ENCODE results near the gene FAM193B. TPM values are rescaled to one million over a fixed set of nuclear protein-coding genes. Genes with fewer than 3 reads are reported as not detected.
A peak's percentile ranks its signal among the peaks of the same experiment; 100 is the strongest.

Gene FAM193B
- total RNA-seq, 6 experiments from 2014 or later = 22.1 to 55.4 (median 39.2) TPM

DNA sequence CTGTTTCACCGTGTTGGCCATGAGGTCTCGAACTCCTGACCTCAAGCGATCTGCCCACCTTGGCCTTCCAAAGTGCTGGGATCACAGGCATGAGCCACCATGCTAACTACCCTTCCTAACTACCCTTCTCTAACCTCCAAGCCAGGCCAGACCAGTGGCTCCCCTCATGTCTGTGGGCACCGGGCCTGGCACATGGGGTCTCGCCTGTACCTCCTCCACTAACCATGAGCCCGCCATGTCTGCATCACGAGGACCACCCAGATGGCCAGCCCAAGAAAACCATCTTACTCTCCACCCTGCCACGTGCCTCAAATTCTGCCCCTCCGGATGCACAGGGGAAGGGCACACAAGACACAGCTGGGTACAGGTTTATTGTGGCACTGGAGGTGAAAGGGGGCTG, 71.3 kb downstream of the FAM193B start:
- Histone ChIP-seq H3K36me3 (no peaks in the 10 kb centered on the region), H3K27ac (no peak overlapping the region), H3K27me3 (no peaks in the 10 kb centered on the region), H3K4me1 (peaks cover 0 to 17% (median 8%) of the 10 kb centered on the region in 4 donors), H3K9me3 (no peaks in the 10 kb centered on the region), H3K4me3 (no peak overlapping the region)
- ATAC-seq (no peak), DNase-seq (no peak)
- 91% methylated on average over 6 of the region's 9 CpGs for WGBS (ENCODE audit: insufficient coverage, low coverage, low lambda C conversion rate, missing lambda C conversion rate)
- intact Hi-C loops (cut with DNase I) = no loop called here
- TF ChIP-seq POLR2A (IDR thresholded peaks at IDR 0.05) = no peak
- TF ChIP-seq, protein P1, sequence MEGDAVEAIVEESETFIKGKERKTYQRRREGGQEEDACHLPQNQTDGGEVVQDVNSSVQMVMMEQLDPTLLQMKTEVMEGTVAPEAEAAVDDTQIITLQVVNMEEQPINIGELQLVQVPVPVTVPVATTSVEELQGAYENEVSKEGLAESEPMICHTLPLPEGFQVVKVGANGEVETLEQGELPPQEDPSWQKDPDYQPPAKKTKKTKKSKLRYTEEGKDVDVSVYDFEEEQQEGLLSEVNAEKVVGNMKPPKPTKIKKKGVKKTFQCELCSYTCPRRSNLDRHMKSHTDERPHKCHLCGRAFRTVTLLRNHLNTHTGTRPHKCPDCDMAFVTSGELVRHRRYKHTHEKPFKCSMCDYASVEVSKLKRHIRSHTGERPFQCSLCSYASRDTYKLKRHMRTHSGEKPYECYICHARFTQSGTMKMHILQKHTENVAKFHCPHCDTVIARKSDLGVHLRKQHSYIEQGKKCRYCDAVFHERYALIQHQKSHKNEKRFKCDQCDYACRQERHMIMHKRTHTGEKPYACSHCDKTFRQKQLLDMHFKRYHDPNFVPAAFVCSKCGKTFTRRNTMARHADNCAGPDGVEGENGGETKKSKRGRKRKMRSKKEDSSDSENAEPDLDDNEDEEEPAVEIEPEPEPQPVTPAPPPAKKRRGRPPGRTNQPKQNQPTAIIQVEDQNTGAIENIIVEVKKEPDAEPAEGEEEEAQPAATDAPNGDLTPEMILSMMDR (IDR thresholded peaks at IDR 0.05) = no peak

DNA sequence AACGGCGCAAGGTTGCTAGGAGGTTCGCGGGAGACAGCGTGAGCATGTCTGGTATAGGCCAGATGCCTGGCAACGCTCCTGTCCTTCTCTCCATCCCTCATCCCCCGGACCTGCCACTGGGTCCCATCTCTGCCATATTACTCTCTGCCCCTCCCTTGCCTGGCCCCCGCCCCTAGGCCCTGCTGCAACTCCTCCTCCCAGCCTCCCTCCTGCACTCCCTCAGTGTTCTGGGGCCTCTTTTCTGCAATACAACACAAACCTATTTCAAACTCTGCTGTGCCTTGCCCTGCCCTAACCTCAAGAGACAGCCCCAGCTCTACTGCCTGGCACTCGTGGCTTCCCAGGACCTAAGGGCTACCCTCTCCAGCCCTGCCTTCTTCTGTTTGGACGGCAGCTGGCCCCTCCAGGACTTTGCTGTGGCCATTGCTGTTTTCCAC, 72.0 kb downstream of the FAM193B start:
- WGBS (ENCODE audit: insufficient coverage, low coverage, low lambda C conversion rate, missing lambda C conversion rate) = 91% methylated on average over 10 of the region's 10 CpGs
- intact Hi-C loops (cut with DNase I) = no loop called here
- TF ChIP-seq, protein P1 (IDR thresholded peaks at IDR 0.05) = no peak
- no peak for TF ChIP-seq POLR2A (IDR thresholded peaks at IDR 0.05)

DNA sequence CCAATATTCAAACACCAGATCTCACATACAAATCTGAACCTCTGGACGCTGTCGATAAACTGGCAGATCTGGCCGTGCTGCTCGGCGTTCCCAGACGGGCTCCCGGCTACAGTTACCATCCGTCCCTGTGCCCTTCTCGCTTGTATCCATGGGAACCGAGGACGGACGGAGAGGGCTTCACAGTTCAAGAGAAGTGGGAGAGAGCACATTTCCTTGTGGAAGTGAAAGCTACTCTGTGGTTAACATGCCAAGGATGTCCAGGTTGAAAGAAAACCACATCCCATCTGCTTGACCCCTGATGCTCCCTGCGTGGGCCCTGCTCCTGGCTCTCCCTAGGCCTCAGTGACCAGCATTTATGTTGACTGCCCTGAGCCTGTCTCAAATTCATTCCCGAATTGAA, 74.6 kb downstream of the FAM193B start:
- WGBS (ENCODE audit: insufficient coverage, low coverage, low lambda C conversion rate, missing lambda C conversion rate) = 35% methylated on average over 13 of the region's 14 CpGs
- TF ChIP-seq POLR2A (IDR thresholded peaks at IDR 0.05) = no peak
- TF ChIP-seq, protein P1 (IDR thresholded peaks at IDR 0.05) = no peak
- peaks cover 0 to 17% (median 8%) of the 10 kb centered on the region in 4 donors for H3K4me1 ChIP-seq
- DNase-seq (no peak), ATAC-seq (peak; percentile 27 to 47 (median 36))
- peak overlapping the region in 1 of 3 donors; percentile 32 for H3K27ac ChIP-seq
- H3K4me3 ChIP-seq = no peak overlapping the region
- intact Hi-C loops (cut with DNase I) = no loop called here
- no peaks in the 10 kb centered on the region for H3K27me3 ChIP-seq
- H3K36me3 ChIP-seq = no peaks in the 10 kb centered on the region
- no peaks in the 10 kb centered on the region for H3K9me3 ChIP-seq

More for the DNA sequence above, 72.0 kb downstream of the FAM193B start:
- no peaks in the 10 kb centered on the region for H3K27me3 ChIP-seq
- no peak overlapping the region for H3K27ac ChIP-seq
- peaks cover 0 to 17% (median 8%) of the 10 kb centered on the region in 4 donors for H3K4me1 ChIP-seq
- H3K9me3 ChIP-seq = no peaks in the 10 kb centered on the region
- no peaks in the 10 kb centered on the region for H3K36me3 ChIP-seq
- ATAC-seq (no peak), DNase-seq (no peak)
- H3K4me3 ChIP-seq = no peak overlapping the region

DNA sequence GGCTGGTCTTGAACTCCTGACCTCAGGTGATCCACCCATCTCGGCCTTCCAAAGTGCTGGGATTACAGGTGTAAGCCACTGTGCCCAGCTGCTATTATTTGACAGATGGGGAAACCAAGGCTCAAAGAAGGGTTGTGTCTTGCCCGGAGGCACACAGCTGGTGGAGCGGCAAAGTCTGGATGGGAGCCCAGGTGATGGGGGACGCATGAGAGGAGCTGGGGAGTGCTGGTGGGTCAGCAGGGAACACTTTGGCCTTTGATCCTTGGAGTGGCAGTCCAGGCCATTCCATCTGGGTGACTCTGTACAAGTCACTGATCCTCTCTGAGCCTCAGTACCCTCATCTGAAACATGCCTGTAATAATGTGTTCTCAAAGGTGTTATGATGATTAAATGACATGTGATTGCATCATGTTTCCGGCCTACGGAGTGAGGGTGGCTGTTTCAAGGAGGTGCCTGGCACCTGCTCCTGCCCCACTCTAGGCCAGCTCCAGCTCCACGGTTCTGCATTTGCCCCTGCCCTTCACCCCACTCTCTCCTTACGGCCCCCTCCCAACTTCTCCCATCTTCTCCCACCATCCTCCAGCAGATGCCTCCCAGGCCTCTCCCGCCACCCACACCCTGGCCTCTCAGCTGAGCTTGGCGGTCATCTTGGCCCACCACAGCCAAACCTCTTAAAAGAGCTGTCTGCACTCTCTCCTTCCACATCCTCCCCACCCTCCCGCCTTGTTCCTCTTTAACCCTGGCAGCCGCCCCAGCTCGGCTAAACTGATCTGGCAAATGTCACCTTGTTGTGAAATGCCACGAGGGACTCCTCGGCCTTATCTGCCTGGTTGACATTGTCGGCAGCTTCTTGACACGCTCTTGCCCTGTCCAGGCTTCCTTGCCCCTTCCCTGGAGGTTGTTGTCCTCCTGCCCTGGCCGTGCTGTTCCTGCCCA, 75.4 kb downstream of the FAM193B start:
- peak; percentile 80 to 93 (median 88) for ATAC-seq
- intact Hi-C loops (cut with DNase I) = no loop called here
- H3K9me3 ChIP-seq = no peaks in the 10 kb centered on the region
- H3K4me3 ChIP-seq = no peak overlapping the region
- DNase-seq = peak; percentile 77 to 87 (median 85)
- TF ChIP-seq, protein P1 (IDR thresholded peaks at IDR 0.05) = no peak
- TF ChIP-seq POLR2A (IDR thresholded peaks at IDR 0.05) = no peak
- peaks cover 0 to 17% (median 8%) of the 10 kb centered on the region in 4 donors for H3K4me1 ChIP-seq
- 22% methylated on average over 17 of the region's 18 CpGs for WGBS (ENCODE audit: insufficient coverage, low coverage, low lambda C conversion rate, missing lambda C conversion rate)
- H3K36me3 ChIP-seq = no peaks in the 10 kb centered on the region
- no peaks in the 10 kb centered on the region for H3K27me3 ChIP-seq
- peak overlapping the region in 1 of 3 donors; percentile 32 for H3K27ac ChIP-seq

Measured in right lobe of liver (tissue), 6 donors.